Stimulated activated CD8-positive, alpha-beta memory T cell treated with anti-CD3 and anti-CD28 coated beads, Interleukin-12 subunit alpha, Interleukin-12 subunit beta, amount 100 ng/mL, for 1 hour (primary cell): ENCODE measurements around the gene LATS1.
A peak's percentile ranks its signal among the peaks of the same experiment; 100 is the strongest.
"Not testable (repeated sequence)": the region's sequence is repeated elsewhere in the genome, so short reads cannot be mapped to it uniquely, and the experiment has no call there.

Experiments
- DNase-seq: peaks from one replicate; pipeline ENCODE4 v3.0.0-alpha.2; 2020; ENCODE audit warnings: low read depth

LATS1 gene

GRCh38 chr6:149717588-149718458, at the start of gene LATS1:
LATS1 (minus strand) TSS chr6:149718101; CDS start chr6:149702126, 15,975 bp downstream.
- peak; percentile 90 for DNase-seq

DNA sequence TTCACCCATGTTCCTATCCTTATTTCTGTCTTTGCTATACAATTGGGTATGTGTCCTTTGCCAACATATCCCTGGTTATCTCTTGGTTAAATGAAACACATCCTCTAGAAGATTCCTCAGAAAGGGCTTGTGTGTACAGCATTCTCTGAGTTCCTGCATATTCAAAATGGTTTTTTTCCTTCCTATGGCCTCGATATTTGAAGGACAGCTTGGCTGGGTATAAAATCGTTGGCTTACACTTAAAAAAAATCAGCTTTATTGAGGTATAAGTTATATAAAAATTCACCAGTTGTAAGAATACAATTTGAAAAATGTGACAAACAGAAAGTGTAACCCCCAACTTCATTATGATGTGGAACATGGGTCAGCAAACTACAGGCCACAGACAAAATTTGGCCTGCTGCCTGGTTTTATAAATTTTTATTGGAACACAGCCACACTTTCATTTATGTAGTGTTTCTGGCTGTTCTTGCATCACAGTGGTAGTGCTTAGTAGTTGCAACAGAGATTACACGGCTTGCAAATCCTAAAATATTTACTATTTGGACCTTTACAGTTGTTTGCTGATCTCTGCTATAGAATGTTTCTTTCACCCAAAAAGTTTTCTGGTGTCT, 48.4 kb upstream of the LATS1 start:
- no peak for DNase-seq

- DNase-seq = no peak
Observed at GRCh38 chr6:149763866-149764265, 46.0 kb upstream of the LATS1 start.

GRCh38 chr6:149761438-149761837, 43.5 kb upstream of the LATS1 start:
- no peak for DNase-seq

DNA sequence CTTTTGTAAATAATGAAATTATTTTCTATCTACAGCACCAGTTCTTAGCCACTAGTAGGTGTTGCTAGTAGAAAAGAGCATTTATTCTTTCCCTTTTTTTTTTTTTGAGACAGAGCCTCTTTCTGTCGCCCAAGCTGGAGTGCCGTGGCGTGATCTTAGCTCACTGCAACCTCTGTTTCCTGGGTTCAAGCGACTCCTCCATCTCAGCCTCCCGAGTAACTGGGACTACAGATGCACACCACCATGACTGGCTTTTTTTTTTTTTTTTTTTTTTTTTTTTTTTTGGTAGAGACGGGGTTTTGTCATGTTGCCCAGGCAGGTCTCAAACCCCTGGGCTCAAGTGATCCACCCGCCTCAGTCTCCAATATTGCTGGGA, 38.3 kb upstream of the LATS1 start:
- DNase-seq = no peak

DNA sequence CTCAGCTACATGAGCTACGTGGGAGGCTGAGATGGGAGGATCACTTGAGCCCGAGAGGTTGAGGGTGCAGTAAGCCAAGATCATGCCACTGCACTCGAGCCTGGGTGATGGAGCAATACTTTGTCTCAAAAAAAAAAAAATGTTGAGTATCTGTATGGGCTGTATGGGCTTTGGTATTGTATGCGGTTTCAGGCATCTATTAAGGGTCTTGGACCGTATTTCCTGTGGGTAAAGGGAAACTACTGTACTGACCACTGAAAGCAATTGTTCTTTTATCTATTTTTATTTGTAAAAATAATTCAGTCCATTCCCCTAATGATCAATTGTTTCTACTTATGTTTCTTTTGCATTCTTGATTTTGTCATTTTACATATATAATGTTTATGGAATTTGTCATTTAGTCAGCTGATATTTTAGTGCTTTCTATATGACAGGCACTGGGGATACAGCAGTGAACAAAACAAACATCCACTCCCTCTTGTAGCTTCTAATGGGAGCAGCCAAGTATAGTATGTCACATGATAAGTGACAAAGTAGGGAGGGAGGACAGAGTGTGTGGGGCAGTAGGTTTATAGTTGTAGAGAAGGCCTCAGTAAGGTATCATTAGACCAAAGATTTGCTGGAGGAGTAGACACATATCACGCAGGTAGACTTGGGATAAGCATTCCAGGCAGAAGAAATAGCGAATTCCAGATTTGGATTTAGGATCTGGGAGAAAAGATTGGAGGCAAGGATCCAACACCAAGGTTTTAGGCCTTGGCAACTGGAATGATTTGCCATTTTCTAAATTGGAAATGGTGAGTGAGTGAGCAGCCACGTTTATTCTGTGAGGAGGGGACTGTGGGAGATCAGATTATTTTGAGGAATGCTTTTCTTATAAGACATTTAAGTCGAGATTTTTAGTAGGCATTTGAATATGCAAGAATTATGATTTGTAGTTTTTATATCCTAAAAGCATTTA, 37.7 kb upstream of the LATS1 start:
- no peak for DNase-seq

DNA sequence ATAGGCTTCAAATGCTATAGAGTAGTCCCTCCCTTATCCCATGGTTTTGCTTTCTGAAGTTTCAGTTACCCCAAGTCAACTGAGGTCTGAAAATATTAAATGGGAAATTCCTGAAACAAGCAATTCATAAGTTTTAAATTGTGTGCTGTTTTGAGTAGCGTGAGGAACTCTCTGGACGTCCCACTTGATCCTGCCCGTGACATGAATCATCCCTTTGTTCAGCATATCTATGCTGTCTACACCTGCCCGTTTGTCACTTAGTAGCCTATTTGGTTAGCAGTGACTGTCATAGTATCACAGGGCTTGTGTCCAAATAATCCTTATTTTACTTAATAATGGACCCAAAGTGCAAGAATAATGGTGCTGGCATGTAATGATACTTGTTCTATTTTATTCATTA, 36.6 kb upstream of the LATS1 start:
- DNase-seq = no peak

GRCh38 chr6:149753374-149753637, 35.4 kb upstream of the LATS1 start:
- not testable (repeated sequence) for DNase-seq

GRCh38 chr6:149752600-149753373, 34.9 kb upstream of the LATS1 start:
- no peak for DNase-seq

GRCh38 chr6:149751920-149752319, 34.0 kb upstream of the LATS1 start:
- not testable (repeated sequence) for DNase-seq

GRCh38 chr6:149751239-149751638, 33.3 kb upstream of the LATS1 start:
- DNase-seq = no peak

GRCh38 chr6:149750136-149750609, 32.3 kb upstream of the LATS1 start:
- peak; percentile 22 for DNase-seq

DNA sequence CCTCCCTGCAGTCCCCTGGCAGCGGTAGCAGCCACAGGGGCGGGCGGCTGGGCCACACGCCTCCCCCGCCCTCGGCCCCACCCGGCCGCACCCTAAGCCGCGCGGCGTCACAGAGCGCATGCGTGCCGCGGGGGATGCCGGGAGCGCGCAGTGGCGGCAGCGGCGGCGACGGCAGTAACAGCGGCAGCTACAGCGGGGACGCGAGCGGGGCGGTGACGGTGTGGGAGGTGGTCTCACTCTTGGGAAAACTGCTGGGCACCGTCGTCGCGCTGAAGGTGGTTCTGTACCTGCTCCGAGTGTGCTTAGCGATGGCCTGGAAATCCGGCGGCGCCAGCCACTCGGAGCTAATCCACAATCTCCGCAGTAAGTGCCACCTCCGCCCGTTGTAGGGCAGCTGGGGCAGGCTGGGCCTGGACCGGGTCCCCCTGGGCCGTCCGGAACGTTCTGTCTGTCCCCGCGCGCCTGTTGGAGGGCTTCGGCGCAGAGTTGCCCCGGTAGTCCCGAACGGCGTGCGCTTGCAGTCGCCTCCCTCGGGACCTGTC, 31.8 kb upstream of the LATS1 start, which contains the start of gene PCMT1:
TSS of gene PCMT1 (plus strand) at position 148 of the 542 bp plus-strand sequence. CDS start at position 309, 161 bp downstream.
- DNase-seq = peak; percentile 77

DNA sequence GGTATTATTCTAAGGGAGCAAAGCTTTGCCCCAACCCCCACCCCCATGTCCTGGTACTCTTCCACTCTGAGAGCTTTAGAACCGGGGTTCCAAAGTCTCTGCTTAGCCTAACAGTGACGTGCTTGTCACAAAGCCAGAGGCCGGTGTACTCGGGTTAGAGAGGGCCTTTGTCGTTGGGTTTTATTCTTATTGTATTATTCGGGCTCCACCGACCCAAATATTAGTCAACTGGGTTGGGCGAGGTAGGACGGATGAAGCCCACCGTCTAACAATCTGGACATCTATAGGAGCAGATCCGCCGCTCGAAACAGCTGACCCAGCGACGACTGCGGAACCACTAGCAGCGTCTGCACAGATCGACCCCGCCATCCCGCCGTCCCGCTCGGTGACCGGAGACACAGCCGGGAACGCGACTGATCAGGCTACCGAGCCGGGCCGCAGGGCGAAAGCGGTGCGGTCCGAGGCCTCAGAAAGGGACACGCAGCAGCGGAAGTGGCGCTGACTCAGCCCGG, 31.2 kb upstream of the LATS1 start:
- not testable (repeated sequence) for DNase-seq

GRCh38 chr6:149746147-149746946, 28.4 kb upstream of the LATS1 start, which contains the start of gene NUP43:
NUP43 (minus strand) TSS chr6:149746529; CDS start chr6:149746495, 34 bp downstream.
- DNase-seq = peak; percentile 85

DNA sequence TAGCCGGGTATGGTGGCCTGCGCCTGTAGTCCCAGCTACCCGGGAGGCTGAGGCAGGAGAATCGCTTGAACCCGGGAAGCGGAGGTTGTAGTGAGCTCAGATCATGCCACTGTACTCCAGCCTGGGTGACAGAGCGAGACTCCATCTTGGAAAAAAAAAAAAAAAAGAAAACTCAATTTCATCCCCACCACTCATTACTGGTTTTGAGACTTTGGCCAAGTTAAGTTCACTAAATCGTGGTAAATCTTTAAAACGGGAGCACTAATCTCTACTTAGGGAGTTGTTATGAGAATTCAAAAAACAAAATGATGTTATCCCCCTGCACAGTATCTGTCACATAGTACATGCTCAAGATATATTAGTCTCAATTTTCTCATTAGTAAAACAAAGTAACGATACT, 27.4 kb upstream of the LATS1 start:
- DNase-seq = not testable (repeated sequence)

- DNase-seq = no peak
Observed at GRCh38 chr6:149734915-149735314, 17.0 kb upstream of the LATS1 start.

DNA sequence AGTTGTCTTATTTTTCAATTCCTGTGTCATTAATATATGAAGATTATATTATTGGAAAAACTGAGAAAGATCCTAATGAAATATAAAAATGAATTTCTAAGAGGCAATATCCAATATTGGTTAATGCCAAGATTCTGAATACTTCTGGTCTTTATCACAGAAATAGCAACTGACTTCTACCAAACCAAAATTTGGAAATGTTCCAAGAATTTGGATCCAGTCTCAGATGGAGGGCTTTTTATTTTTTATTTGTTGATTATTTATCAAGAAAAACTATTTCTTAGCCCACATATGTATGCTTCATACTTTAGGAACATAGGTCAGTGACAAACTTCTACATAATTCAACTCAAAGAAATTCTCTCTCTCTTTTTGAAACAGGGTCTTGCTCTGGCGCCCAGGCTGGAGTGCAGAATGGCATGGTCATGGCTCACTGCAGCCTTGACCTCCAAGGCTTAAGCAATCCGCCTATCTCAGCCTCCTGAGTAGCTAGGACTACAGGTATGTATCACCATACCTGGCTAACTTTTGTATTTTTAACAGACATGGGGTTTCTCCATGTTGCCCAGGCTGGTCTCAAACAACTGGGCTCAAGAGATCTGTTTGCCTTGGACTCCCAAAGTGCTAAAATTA, 15.3 kb upstream of the LATS1 start:
- no peak for DNase-seq

DNA sequence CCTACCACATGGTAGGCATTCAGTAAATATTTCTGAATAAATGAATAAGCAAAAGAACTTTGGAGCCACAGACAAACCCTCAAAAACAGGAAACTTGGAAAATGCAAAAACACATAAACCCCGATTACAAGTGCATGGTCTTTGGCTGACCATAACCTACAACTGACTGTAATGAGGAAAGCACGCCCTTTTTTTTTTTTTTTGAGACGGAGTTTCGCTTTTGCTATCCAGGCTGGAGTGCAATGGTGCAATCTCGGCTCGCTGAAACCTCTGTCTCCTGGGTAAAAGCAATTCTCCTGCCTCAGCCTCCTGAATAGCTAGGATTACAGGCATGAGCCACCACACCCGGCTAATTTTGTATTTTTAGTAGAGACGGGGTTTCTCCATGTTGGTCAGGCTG, 11.9 kb upstream of the LATS1 start:
- DNase-seq = no peak
